Esophagus muscularis mucosa (tissue), 4 donors: ENCODE data around the gene CCDC83.

Experiments used
- CTCF ChIP-seq, 3 experiments: fragments of 200-600 bp in 2 of 3; fragments of 450-650 bp in 1 of 3; sonication (generic) in 2 of 3; IDR thresholded peaks; one replicate each; pipeline ENCODE4 v1.5.1; 2017 to 2019; ENCODE audit warnings: antibody characterized with exemption in 3 of 3, mild to moderate bottlenecking in 2 of 3, moderate library complexity in 1 of 3
- EP300 ChIP-seq: sonication (generic); formaldehyde crosslinking; IDR thresholded peaks from one replicate; pipeline ENCODE4 v1.6.1; 2017; ENCODE audit warnings: antibody characterized with exemption
- POLR2A ChIP-seq: fragments of 450-650 bp; IDR thresholded peaks from one replicate; pipeline ENCODE4 v1.6.1; 2017; ENCODE audit warnings: antibody characterized with exemption, moderate library complexity, mild to moderate bottlenecking, low read depth

- TF ChIP-seq CTCF (IDR thresholded peaks at IDR 0.05) (no peak), EP300 (no peak), POLR2A (no peak)
Observed at GRCh38 chr11:85855341-85855656, at the start of gene CCDC83.
